GM10266 (cell line): Measurements from ENCODE around the gene VPS51.
A peak's percentile ranks its signal among the peaks of the same experiment; 100 is the strongest.

Experiments
- DNase-seq: peaks from one replicate; pipeline ENCODE4 v3.0.0; 2012; ENCODE audit errors: extremely low spot score
- CTCF ChIP-seq: IDR thresholded peaks from 2 replicates; pipeline ENCODE4 v1.5.1; 2012; ENCODE audit warnings: mild to moderate bottlenecking, low read depth; ENCODE audit not compliant: control insufficient read depth, insufficient read depth; ENCODE audit errors: missing control alignments

The VPS51 gene

GRCh38 chr11:65112546-65113360, 16.7 kb downstream of the VPS51 start:
- DNase-seq, result peak; percentile 83
- TF ChIP-seq CTCF, result peak; percentile 98

DNA sequence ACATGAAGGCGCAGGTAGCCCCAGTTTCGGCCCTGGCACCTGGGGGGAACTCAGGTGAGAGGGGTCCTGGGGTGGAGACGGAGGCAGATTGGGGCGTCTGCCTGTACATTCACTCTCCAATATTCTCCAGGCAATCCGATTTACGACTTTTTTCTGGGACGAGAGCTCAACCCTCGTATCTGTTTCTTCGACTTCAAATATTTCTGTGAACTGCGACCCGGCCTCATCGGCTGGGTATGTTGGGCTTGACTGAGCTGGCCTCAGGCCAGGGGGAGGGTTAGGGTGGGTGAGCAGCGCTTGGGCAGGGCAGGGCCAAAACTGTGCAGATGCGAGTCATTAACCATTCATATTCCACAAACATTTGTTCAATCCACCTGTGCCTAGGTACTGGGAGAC, 17.3 kb downstream of the VPS51 start:
- DNase-seq, result no peak
- no peak for TF ChIP-seq CTCF

- no peak for DNase-seq
- no peak for TF ChIP-seq CTCF
Measured at GRCh38 chr11:65113839-65114238, 17.8 kb downstream of the VPS51 start.

DNA sequence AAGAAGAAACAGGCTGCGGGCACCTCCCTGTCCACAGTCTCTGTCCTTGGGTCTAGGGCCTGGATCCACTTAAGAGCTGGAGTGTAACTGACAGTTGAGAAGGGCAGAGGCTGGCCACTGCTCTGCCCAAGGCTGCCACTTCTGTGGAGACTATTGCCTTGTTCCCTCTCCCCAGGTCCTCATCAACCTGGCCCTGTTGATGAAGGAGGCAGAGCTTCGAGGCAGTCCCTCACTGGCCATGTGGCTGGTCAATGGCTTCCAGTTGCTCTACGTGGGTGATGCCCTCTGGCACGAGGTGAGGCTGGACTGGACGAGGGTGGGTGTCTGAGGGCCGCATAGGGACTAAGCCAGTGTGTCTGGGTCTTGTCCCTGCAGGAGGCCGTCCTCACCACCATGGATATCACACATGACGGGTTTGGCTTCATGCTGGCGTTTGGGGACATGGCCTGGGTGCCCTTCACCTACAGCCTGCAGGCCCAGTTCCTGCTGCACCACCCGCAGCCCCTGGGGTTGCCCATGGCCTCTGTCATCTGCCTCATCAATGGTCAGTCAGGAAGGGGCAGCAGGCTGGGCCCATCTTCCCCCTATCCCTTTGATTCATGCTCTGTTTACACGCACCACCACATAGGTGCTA, 18.6 kb downstream of the VPS51 start:
- no peak for TF ChIP-seq CTCF

DNA sequence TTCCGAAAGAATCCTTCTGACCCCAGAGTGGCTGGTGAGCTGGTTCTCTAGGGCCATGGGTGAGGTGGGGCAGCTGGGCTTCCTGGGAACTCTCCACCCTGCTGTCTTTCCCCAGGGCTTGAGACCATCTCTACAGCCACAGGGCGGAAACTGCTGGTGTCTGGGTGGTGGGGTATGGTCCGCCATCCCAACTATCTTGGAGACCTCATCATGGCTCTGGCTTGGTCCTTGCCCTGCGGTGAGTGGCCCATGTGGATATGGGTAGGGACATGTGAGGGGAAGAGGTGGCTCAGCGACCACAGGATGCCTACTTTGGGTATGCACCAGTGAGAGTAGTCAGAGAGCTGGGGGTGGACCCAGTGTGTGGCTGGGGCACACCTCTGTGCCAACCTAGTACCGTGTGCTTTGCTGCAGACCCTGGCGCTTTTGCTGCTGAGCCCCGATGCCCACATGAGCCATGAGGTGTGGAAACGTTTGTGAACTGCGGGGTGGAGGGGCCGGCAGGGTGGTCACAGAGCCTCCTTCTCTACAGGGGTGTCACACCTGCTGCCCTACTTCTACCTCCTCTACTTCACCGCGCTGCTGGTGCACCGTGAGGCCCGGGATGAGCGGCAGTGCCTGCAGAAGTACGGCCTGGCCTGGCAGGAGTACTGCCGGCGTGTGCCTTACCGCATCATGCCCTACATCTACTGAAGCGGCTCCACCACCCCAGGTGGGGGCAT, 19.5 kb downstream of the VPS51 start:
- DNase-seq, result no peak
- TF ChIP-seq CTCF, result no peak

More for the DNA sequence above, 18.6 kb downstream of the VPS51 start:
- no peak for DNase-seq

GRCh38 chr11:65116370-65117205, 20.6 kb downstream of the VPS51 start:
- no peak for TF ChIP-seq CTCF
- DNase-seq, result no peak
